GM18870 (cell line): ENCODE data around the gene KCNQ1.

Source experiments
- ATAC-seq: cut with Tn5 transposase; IDR thresholded peaks from one replicate; pipeline ENCODE4 v1.9.1; 2021; ENCODE audit warnings: moderate library complexity; ENCODE audit not compliant: unreplicated experiment

Gene KCNQ1

GRCh38 chr11:2738551-2739431 lies 294.0 kb downstream of the KCNQ1 start:
- ATAC-seq = no peak

- ATAC-seq = no peak
Measured at GRCh38 chr11:2739531-2740274, 294.9 kb downstream of the KCNQ1 start.

- ATAC-seq = no peak
Measured at GRCh38 chr11:2740275-2740940, 295.6 kb downstream of the KCNQ1 start.

GRCh38 chr11:2741006-2741376 lies 296.2 kb downstream of the KCNQ1 start:
- ATAC-seq = no peak

- no peak for ATAC-seq
Measured at GRCh38 chr11:2741377-2742131, 296.7 kb downstream of the KCNQ1 start.

GRCh38 chr11:2742201-2742600 lies 297.4 kb downstream of the KCNQ1 start:
- no peak for ATAC-seq

- no peak for ATAC-seq
Measured at GRCh38 chr11:2742611-2743426, 298.0 kb downstream of the KCNQ1 start.

GRCh38 chr11:2743427-2744110 lies 298.8 kb downstream of the KCNQ1 start:
- ATAC-seq = no peak

- no peak for ATAC-seq
Measured at GRCh38 chr11:2744166-2744565, 299.4 kb downstream of the KCNQ1 start.

- ATAC-seq = no peak
Measured at GRCh38 chr11:2745511-2745910, 300.7 kb downstream of the KCNQ1 start.

- ATAC-seq = no peak
Measured at GRCh38 chr11:2746401-2747247, 301.8 kb downstream of the KCNQ1 start.

- no peak for ATAC-seq
Measured at GRCh38 chr11:2747248-2748027, 302.6 kb downstream of the KCNQ1 start.

- ATAC-seq = no peak
Measured at GRCh38 chr11:2748061-2748813, 303.4 kb downstream of the KCNQ1 start.

GRCh38 chr11:2748814-2749554 lies 304.2 kb downstream of the KCNQ1 start:
- no peak for ATAC-seq

- no peak for ATAC-seq
Measured at GRCh38 chr11:2750101-2750681, 305.4 kb downstream of the KCNQ1 start.
